ENCODE results near the gene CDA. TPM values are rescaled to one million over a fixed set of nuclear protein-coding genes. Genes with fewer than 3 reads are reported as not detected.

The CDA gene
- total RNA-seq, 2 experiments from 2014 or later = 0.38 to 0.50 TPM

- intact Hi-C loops (cut with DNase I, micrococcal nuclease) = no loop called here
- no peak overlapping the region for H3K4me3 Mint-ChIP-seq
- Histone ChIP-seq H3K4me3 (ENCODE audit: low read length) (no peak overlapping the region), H3K9me3 (ENCODE audit: control insufficient read depth in 1 of 2, insufficient read depth in 1 of 2, low read length in 2 of 2) (peaks cover 0 to 15% of the 10 kb centered on the region in 2 experiments), H3K27ac (ENCODE audit: low read depth in 1 of 2, low read length in 2 of 2) (no peak overlapping the region), H3K4me1 (ENCODE audit: insufficient read depth, low read length) (no peaks in the 10 kb centered on the region), H3K36me3 (ENCODE audit: insufficient read depth, low read length) (no peaks in the 10 kb centered on the region), H3K27me3 (ENCODE audit: control insufficient read depth in 1 of 2, insufficient read depth in 2 of 2, low read length in 2 of 2) (peaks cover 10 to 12% of the 10 kb centered on the region in 2 experiments)
- no peaks in the 10 kb centered on the region for H3K4me1 Mint-ChIP-seq (ENCODE audit: low read depth)
- peaks cover 4% of the 10 kb centered on the region for H3K9me3 Mint-ChIP-seq
- DNase-seq = no peak
- ATAC-seq (ENCODE audit: poor library complexity) = no peak
- H3K27me3 Mint-ChIP-seq = peaks cover 38% of the 10 kb centered on the region
- TF ChIP-seq, protein P1, sequence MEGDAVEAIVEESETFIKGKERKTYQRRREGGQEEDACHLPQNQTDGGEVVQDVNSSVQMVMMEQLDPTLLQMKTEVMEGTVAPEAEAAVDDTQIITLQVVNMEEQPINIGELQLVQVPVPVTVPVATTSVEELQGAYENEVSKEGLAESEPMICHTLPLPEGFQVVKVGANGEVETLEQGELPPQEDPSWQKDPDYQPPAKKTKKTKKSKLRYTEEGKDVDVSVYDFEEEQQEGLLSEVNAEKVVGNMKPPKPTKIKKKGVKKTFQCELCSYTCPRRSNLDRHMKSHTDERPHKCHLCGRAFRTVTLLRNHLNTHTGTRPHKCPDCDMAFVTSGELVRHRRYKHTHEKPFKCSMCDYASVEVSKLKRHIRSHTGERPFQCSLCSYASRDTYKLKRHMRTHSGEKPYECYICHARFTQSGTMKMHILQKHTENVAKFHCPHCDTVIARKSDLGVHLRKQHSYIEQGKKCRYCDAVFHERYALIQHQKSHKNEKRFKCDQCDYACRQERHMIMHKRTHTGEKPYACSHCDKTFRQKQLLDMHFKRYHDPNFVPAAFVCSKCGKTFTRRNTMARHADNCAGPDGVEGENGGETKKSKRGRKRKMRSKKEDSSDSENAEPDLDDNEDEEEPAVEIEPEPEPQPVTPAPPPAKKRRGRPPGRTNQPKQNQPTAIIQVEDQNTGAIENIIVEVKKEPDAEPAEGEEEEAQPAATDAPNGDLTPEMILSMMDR (IDR thresholded peaks at IDR 0.05) = no peak
- CTCF ChIA-PET = interaction anchor here (0.7 to 1.1 kb wide), 2 partner anchors 58 to 778 kb away, joined by 5 to 7 read pairs; partner anchors contain the start of gene PINK1
- no peaks in the 10 kb centered on the region for H3K36me3 Mint-ChIP-seq (ENCODE audit: low read depth)
- no peak overlapping the region for H3K27ac Mint-ChIP-seq
- POLR2A ChIA-PET = no interaction called here
Measured at GRCh38 chr1:20575541-20576336, 13.2 kb upstream of the CDA start.

DNA sequence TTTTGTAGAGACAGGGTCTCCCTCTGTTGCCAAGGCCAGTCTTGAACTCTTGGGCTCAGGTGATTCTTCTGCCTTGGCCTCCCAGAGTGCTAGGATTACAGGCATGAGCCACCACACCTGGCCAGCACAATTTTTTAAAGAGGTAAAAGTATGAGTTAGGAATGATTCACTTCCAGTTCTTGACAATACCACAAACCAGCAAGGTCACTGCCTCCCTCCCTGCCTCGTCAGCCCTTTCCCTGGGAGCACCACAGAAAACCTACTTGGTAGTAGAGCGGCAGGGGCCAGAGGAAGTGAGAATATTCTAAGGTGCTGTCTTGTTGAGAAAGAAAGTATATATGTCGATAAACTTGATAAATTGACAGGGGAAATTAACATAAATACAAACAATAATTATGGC is 10.8 kb upstream of the CDA start:
- no peak for DNase-seq
- no peaks in the 10 kb centered on the region for H3K4me1 Mint-ChIP-seq (ENCODE audit: low read depth)
- CTCF ChIA-PET = no interaction called here
- ATAC-seq (ENCODE audit: poor library complexity) = no peak
- H3K4me3 Mint-ChIP-seq = no peak overlapping the region
- intact Hi-C loops (cut with DNase I, micrococcal nuclease) = no loop called here
- Histone ChIP-seq H3K4me1 (ENCODE audit: insufficient read depth, low read length) (no peaks in the 10 kb centered on the region), H3K4me3 (ENCODE audit: low read length) (no peak overlapping the region), H3K9me3 (ENCODE audit: control insufficient read depth in 1 of 2, insufficient read depth in 1 of 2, low read length in 2 of 2) (peaks cover 0 to 10% of the 10 kb centered on the region in 2 experiments), H3K36me3 (ENCODE audit: insufficient read depth, low read length) (no peaks in the 10 kb centered on the region), H3K27me3 (ENCODE audit: control insufficient read depth in 1 of 2, insufficient read depth in 2 of 2, low read length in 2 of 2) (peaks cover 4 to 12% of the 10 kb centered on the region in 2 experiments), H3K27ac (ENCODE audit: low read depth in 1 of 2, low read length in 2 of 2) (no peak overlapping the region)
- H3K27ac Mint-ChIP-seq = no peak overlapping the region
- H3K27me3 Mint-ChIP-seq = peaks cover 25% of the 10 kb centered on the region
- no peaks in the 10 kb centered on the region for H3K9me3 Mint-ChIP-seq
- no peaks in the 10 kb centered on the region for H3K36me3 Mint-ChIP-seq (ENCODE audit: low read depth)
- TF ChIP-seq, protein P1 (IDR thresholded peaks at IDR 0.05) = no peak
- POLR2A ChIA-PET = no interaction called here

GRCh38 chr1:20578721-20579395 is 10.0 kb upstream of the CDA start:
- no peaks in the 10 kb centered on the region for H3K9me3 Mint-ChIP-seq
- Histone ChIP-seq H3K36me3 (ENCODE audit: insufficient read depth, low read length) (no peaks in the 10 kb centered on the region), H3K9me3 (ENCODE audit: control insufficient read depth in 1 of 2, insufficient read depth in 1 of 2, low read length in 2 of 2) (peaks cover 0 to 10% of the 10 kb centered on the region in 2 experiments), H3K27ac (ENCODE audit: low read depth in 1 of 2, low read length in 2 of 2) (no peak overlapping the region), H3K4me3 (ENCODE audit: low read length) (no peak overlapping the region), H3K4me1 (ENCODE audit: insufficient read depth, low read length) (no peaks in the 10 kb centered on the region), H3K27me3 (ENCODE audit: control insufficient read depth in 1 of 2, insufficient read depth in 2 of 2, low read length in 2 of 2) (peaks cover under 1 to 8% of the 10 kb centered on the region in 2 experiments)
- H3K27me3 Mint-ChIP-seq = peaks cover 17% of the 10 kb centered on the region
- TF ChIP-seq, protein P1 (IDR thresholded peaks at IDR 0.05) = no peak
- no peaks in the 10 kb centered on the region for H3K4me1 Mint-ChIP-seq (ENCODE audit: low read depth)
- POLR2A ChIA-PET = no interaction called here
- no peak overlapping the region for H3K27ac Mint-ChIP-seq
- ATAC-seq (ENCODE audit: poor library complexity) = no peak
- intact Hi-C loops (cut with DNase I, micrococcal nuclease) = no loop called here
- no peak for DNase-seq
- H3K4me3 Mint-ChIP-seq = no peak overlapping the region
- CTCF ChIA-PET = no interaction called here
- no peaks in the 10 kb centered on the region for H3K36me3 Mint-ChIP-seq (ENCODE audit: low read depth)
